K562 (cell line): ENCODE results near the gene DYNLT3. TPM values are rescaled to one million over a fixed set of nuclear protein-coding genes. Genes with fewer than 3 reads are reported as not detected.
A peak's percentile ranks its signal among the peaks of the same experiment; 100 is the strongest.

Experiments used
- ATAC-seq: fragments of 200-7000 bp; cut with Tn5 transposase; 3 replicates; pipeline ENCODE4 v1.9.1; 2020; ENCODE audit warnings: moderate library complexity
- BruUV-seq: library from RNA; stranded (reverse); fragments of 400-500 nt; replicated peaks from 2 replicates; lab custom pipeline; 2021; lab: Mats Ljungman, UMichigan
- CTCF ChIA-PET: fragments of 300-600 bp; formaldehyde crosslinking; extraction: SDS; loops from one replicate; lab custom pipeline; 2021; ENCODE audit warnings: low intra/inter-chr PET ratio; lab: Yijun Ruan, JAX
- POLR2A ChIA-PET: fragments of 300-600, 350-650 bp; sonication (Branson Sonifier 250); formaldehyde crosslinking; extraction: SDS; loops from one replicate; lab custom pipeline; 2021; ENCODE audit warnings: antibody characterized with exemption, inconsistent platforms; lab: Yijun Ruan, JAX
- DNase-seq, 4 experiments: peaks; one replicate each; pipeline versions ENCODE4 v3.0.0 to v3.0.0-alpha.2; 2011 to 2018; ENCODE audit warnings: low spot score in 3 of 4, mixed read lengths in 3 of 4; ENCODE audit errors: extremely low read depth in 1 of 4
- FAIRE-seq: peaks from 2 replicates; lab custom pipeline; 2011; peaks lifted over from hg19 to GRCh38; lab: Jason Lieb, UNC
- H2AFZ ChIP-seq: 2 replicates; pipeline ENCODE4 v1.6.0; 2011; ENCODE audit warnings: low read depth, low read length, control low read depth, inconsistent platforms
- H3K27ac ChIP-seq: fragments of 200-600 bp; 3 replicates; pipeline ENCODE4 v1.8.0; 2011; ENCODE audit warnings: low read depth, mild to moderate bottlenecking, control low read depth, inconsistent platforms, low read length, moderate library complexity, mixed read lengths; ENCODE audit errors: extremely low read depth
- H3K27me3 ChIP-seq, 2 experiments: fragments of 300-600 bp in 1 of 2; 2 replicates in 1 of 2; 3 replicates in 1 of 2; pipeline versions ENCODE4 v1.6.0 to v1.8.0; 2011; ENCODE audit warnings: inconsistent platforms in 2 of 2, low read length in 2 of 2, mild to moderate bottlenecking in 1 of 2, mixed read lengths in 1 of 2, moderate library complexity in 1 of 2; ENCODE audit not compliant: control insufficient read depth in 2 of 2, insufficient read depth in 2 of 2
- H3K36me3 ChIP-seq: fragments of 300-600 bp; 3 replicates; pipeline ENCODE4 v1.8.0; 2011; ENCODE audit warnings: mild to moderate bottlenecking, low read length, inconsistent platforms; ENCODE audit not compliant: control insufficient read depth, insufficient read depth
- H3K4me1 ChIP-seq, 2 experiments: fragments of 200-600 bp in 1 of 2; replicated peaks in 1 of 2; 2 replicates in 1 of 2; 3 replicates in 1 of 2; pipeline versions ENCODE4 v1.5.1 to v1.8.0; 2011; ENCODE audit warnings: inconsistent platforms in 2 of 2, low read length in 2 of 2, mild to moderate bottlenecking in 1 of 2, mixed read lengths in 1 of 2, moderate library complexity in 1 of 2; ENCODE audit not compliant: control insufficient read depth in 2 of 2, insufficient read depth in 2 of 2
- H3K4me2 ChIP-seq: 2 replicates; pipeline ENCODE4 v1.6.1; 2011; ENCODE audit warnings: low read length, control low read depth, inconsistent platforms, mixed read lengths; ENCODE audit not compliant: insufficient read depth
- H3K4me3 ChIP-seq: fragments of 200-600 bp; sonication (generic), shearing (Covaris generic); 2 replicates; pipeline ENCODE4 v1.5.1; 2016; ENCODE audit warnings: control low read depth, inconsistent platforms
- H3K79me2 ChIP-seq: fragments of 200-600 bp; 3 replicates; pipeline ENCODE4 v1.8.0; 2011; ENCODE audit warnings: low read length, inconsistent platforms; ENCODE audit not compliant: control insufficient read depth, insufficient read depth
- H3K9ac ChIP-seq, 2 experiments: 2 replicates each; pipeline versions ENCODE4 v1.6.0 to v1.6.1; 2011; ENCODE audit warnings: low read depth in 2 of 2, low read length in 2 of 2, control low read depth in 1 of 2, inconsistent platforms in 1 of 2, mild to moderate bottlenecking in 1 of 2, mixed read lengths in 1 of 2; ENCODE audit not compliant: insufficient read depth in 1 of 2
- H3K9me1 ChIP-seq: one replicate; pipeline ENCODE4 v1.6.0; 2011; ENCODE audit warnings: inconsistent platforms, mild to moderate bottlenecking, low read length, moderate library complexity; ENCODE audit not compliant: control insufficient read depth, insufficient read depth
- H3K9me3 ChIP-seq: replicated peaks from 2 replicates; pipeline ENCODE4 v1.5.1; 2011; ENCODE audit warnings: low read depth, low read length, inconsistent platforms; ENCODE audit not compliant: control insufficient read depth, insufficient read depth
- H4K20me1 ChIP-seq: replicated peaks from 2 replicates; pipeline ENCODE4 v1.6.1; 2011; ENCODE audit warnings: low read length, inconsistent platforms, mixed read lengths; ENCODE audit not compliant: control insufficient read depth, insufficient read depth
- COPS2 ChIP-seq: fragments of 450-650 bp; conservative IDR thresholded peaks from 2 replicates; pipeline ENCODE4 v1.6.1; 2016; ENCODE audit warnings: mild to moderate bottlenecking, moderate library complexity
- EGR1 ChIP-seq: fragments of 450-650 bp; conservative IDR thresholded peaks from 2 replicates; pipeline ENCODE4 v1.6.1; 2017; ENCODE audit warnings: mild to moderate bottlenecking
- POLR3G ChIP-seq: IDR thresholded peaks from 2 replicates; pipeline ENCODE4 v1.6.1; 2011; ENCODE audit not compliant: insufficient read length, insufficient replicate concordance; ENCODE audit errors: extremely low read depth
- TRIM24 ChIP-seq, 2 experiments: fragments of 450-650 bp; IDR thresholded peaks; 2 replicates each; pipeline ENCODE4 v1.6.1; 2016
- ZNF778 ChIP-seq: fragments of 450-650 bp; formaldehyde crosslinking; IDR thresholded peaks from 2 replicates; pipeline ENCODE4 v1.4.0; 2020; ENCODE audit warnings: mild to moderate bottlenecking, moderate library complexity
- whole genome bisulfite sequencing: fragments of 100-300 bp; shearing (Covaris generic); methylation state at CpG from one replicate; pipeline ENCODE4 v1.1.6; 2016; ENCODE audit warnings: low coverage, mixed read lengths; ENCODE audit not compliant: insufficient coverage; ENCODE audit errors: missing lambda C conversion rate; 5-methylcytosine and 5-hydroxymethylcytosine counted together
- in situ Hi-C: fragments of 300-500 bp; cut with MboI; formaldehyde crosslinking; loops from 4 replicates; pipeline ENCODE4 v1.15.0; 2018; ENCODE audit warnings: inconsistent platforms, mixed read lengths
- intact Hi-C: fragments of 100-400 bp; cut with micrococcal nuclease; formaldehyde crosslinking; loops from 2 replicates; pipeline ENCODE4 v1.14.2; 2022
- polyA plus RNA-seq, 8 experiments: library from polyadenylated mRNA; depleted of rRNA in 4 of 8; stranded (reverse) in 5 of 8; unstranded in 3 of 8; fragments of >200 nt; fragmentation: Nextera tagmentation in 2 of 8; fragmentation: Illumina TruSeq in 1 of 8; extraction: Ambion mirVana in 2 of 8; extraction: Trizol in 1 of 8; gene quantifications; 2 replicates each; pipeline versions ENCODE4 v1.2.1 to v1.2.3, GENCODE V29; 2011 to 2014; ENCODE audit warnings: inconsistent platforms in 1 of 8, missing spikeins in 1 of 8
- total RNA-seq, 7 experiments: library from RNA; depleted of rRNA in 6 of 7; stranded (reverse); fragments of >200 nt in 6 of 7; fragmentation: Illumina TruSeq in 2 of 7; extraction: Trizol in 2 of 7; gene quantifications; 2 replicates each; pipeline versions ENCODE4 v1.2.1 to v1.2.3, GENCODE V29; 2011 to 2021; ENCODE audit warnings: low replicate concordance in 1 of 7
- TF ChIP-seq, protein P1 (sequence below): sonication (generic); formaldehyde crosslinking; IDR thresholded peaks from 2 replicates; pipeline ENCODE4 v1.8.0; 2023; ENCODE audit warnings: mild to moderate bottlenecking, missing genetic modification reagents

Gene DYNLT3
- total and polyA plus RNA-seq, 9 of the 15 experiments (the other 6 are each of a cell fraction or from before 2014, with no cell fraction given): 4.5 to 17.5 (median 8.3) TPM

DNA sequence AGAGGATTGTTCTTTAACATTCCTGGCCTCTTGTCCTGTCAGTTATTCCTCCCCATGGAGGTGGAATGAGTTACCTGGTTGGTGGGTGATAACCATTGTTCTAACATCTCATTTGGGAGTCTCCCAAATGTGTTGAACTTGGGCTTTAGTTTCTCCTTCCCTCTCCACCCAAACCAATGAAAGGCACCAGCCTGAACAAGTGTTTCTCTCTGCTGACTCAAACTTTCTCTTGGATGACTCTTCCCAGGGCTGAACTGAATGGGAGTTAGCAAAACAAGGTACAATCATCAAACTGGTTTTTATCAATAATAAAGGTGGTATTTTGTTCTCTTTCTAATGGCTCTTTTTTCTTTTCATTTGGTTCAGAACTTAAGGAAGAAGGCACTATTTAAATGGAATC, 2.7 kb downstream of the DYNLT3 start:
- no peak for FAIRE-seq
- intact Hi-C loops: no loop called here
- Histone ChIP-seq H3K9me3 (no peaks in the 10 kb centered on the region), H3K9ac (no peak overlapping the region), H3K36me3 (no peaks in the 10 kb centered on the region), H2AFZ (no peak overlapping the region), H3K79me2 (no peaks in the 10 kb centered on the region), H3K4me2 (no peak overlapping the region), H3K9me1 (no peaks in the 10 kb centered on the region), H3K4me3 (no peak overlapping the region), H4K20me1 (no peaks in the 10 kb centered on the region), H3K27ac (no peak overlapping the region), H3K27me3 (no peaks in the 10 kb centered on the region), H3K4me1 (peaks cover 2 to 10% of the 10 kb centered on the region in 2 experiments; a peak in 3 of 5 replicates)
- DNase-seq: no peak
- no peak for ATAC-seq
- TSS peak; percentile 40 for BruUV-seq
- POLR2A ChIA-PET: no interaction called here
- TF ChIP-seq EGR1 (no peak), POLR3G (no peak)
- CTCF ChIA-PET: no interaction called here
- in situ Hi-C loops: no loop called here

DNA sequence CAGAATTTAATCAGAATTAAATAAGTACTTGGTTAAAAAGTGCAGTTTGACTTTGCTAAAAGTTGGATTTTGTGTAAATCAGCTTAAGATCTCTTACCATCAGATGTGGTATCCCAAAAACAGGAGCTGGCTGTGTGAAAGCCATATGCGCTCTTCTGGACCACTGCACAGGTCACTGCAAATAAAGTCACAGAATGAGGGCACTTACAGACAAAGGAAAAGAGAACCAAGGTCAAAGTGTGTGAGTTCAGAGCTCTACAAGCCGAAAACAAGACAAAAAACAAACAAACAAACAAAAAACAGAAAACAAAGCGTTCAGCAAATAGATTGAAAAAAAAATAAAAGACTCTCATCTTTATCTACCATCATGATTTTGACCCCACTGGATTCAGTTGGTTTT, 6.4 kb downstream of the DYNLT3 start:
- Histone ChIP-seq H3K79me2 (no peaks in the 10 kb centered on the region), H3K27me3 (no peaks in the 10 kb centered on the region), H3K4me1 (no peaks in the 10 kb centered on the region), H3K4me2 (no peak overlapping the region), H3K36me3 (no peaks in the 10 kb centered on the region), H3K27ac (no peak overlapping the region), H4K20me1 (no peaks in the 10 kb centered on the region), H3K9me3 (no peaks in the 10 kb centered on the region), H3K9me1 (no peaks in the 10 kb centered on the region), H2AFZ (no peak overlapping the region), H3K9ac (no peak overlapping the region), H3K4me3 (no peak overlapping the region)
- WGBS: 23% methylated on average over 3 of the region's 3 CpGs
- TF ChIP-seq TRIM24 (IDR thresholded peaks at IDR 0.05) (no peak), ZNF778 (CRISPR knock-in tag) (no peak), COPS2 (no peak)
- TF ChIP-seq, protein P1, sequence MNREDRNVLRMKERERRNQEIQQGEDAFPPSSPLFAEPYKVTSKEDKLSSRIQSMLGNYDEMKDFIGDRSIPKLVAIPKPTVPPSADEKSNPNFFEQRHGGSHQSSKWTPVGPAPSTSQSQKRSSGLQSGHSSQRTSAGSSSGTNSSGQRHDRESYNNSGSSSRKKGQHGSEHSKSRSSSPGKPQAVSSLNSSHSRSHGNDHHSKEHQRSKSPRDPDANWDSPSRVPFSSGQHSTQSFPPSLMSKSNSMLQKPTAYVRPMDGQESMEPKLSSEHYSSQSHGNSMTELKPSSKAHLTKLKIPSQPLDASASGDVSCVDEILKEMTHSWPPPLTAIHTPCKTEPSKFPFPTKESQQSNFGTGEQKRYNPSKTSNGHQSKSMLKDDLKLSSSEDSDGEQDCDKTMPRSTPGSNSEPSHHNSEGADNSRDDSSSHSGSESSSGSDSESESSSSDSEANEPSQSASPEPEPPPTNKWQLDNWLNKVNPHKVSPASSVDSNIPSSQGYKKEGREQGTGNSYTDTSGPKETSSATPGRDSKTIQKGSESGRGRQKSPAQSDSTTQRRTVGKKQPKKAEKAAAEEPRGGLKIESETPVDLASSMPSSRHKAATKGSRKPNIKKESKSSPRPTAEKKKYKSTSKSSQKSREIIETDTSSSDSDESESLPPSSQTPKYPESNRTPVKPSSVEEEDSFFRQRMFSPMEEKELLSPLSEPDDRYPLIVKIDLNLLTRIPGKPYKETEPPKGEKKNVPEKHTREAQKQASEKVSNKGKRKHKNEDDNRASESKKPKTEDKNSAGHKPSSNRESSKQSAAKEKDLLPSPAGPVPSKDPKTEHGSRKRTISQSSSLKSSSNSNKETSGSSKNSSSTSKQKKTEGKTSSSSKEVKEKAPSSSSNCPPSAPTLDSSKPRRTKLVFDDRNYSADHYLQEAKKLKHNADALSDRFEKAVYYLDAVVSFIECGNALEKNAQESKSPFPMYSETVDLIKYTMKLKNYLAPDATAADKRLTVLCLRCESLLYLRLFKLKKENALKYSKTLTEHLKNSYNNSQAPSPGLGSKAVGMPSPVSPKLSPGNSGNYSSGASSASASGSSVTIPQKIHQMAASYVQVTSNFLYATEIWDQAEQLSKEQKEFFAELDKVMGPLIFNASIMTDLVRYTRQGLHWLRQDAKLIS: no peak
- intact Hi-C loops (no loop called here), in situ Hi-C loops (no loop called here)
- no peak for ATAC-seq
- POLR2A ChIA-PET: no interaction called here
- no peak for DNase-seq
- CTCF ChIA-PET: no interaction called here
- BruUV-seq: no TSS peak
- no peak for FAIRE-seq
